GM12878 (cell line): ENCODE measurements around the gene LRRC4. TPM values are rescaled to one million over a fixed set of nuclear protein-coding genes. Genes with fewer than 3 reads are reported as not detected.

ENCODE experiments used
- ATAC-seq: fragments of 200-7000 bp; cut with Tn5 transposase; 3 replicates; pipeline ENCODE4 v1.9.1; 2020; ENCODE audit warnings: mild to moderate bottlenecking, moderate library complexity
- BruUV-seq: library from RNA; stranded (reverse); fragments of 400-500 nt; replicated peaks from 2 replicates; lab custom pipeline; 2021; lab: Mats Ljungman, UMichigan
- CTCF ChIA-PET: fragments of 300-600 bp; sonication (Branson Sonifier 250); formaldehyde crosslinking; extraction: SDS; loops from one replicate; lab custom pipeline; 2021; ENCODE audit warnings: inconsistent platforms; lab: Yijun Ruan, JAX
- POLR2A ChIA-PET: fragments of 350-600 bp; formaldehyde crosslinking; extraction: SDS; loops from one replicate; lab custom pipeline; 2021; ENCODE audit warnings: inconsistent platforms; lab: Charles Lee
- RAD21 ChIA-PET: fragments of 300-600 bp; sonication (Branson Sonifier 250); formaldehyde crosslinking; loops from one replicate; lab custom pipeline; 2023; ENCODE audit warnings: antibody characterized with exemption; ENCODE audit not compliant: unreplicated experiment; lab: Charles Lee
- SMC1A ChIA-PET: fragments of 300-600 bp; sonication (Branson Sonifier 250); formaldehyde crosslinking; loops from one replicate; lab custom pipeline; 2023; ENCODE audit not compliant: unreplicated experiment, uncharacterized antibody; lab: Charles Lee
- DNase-seq: peaks from one replicate; pipeline ENCODE4 v3.0.0-alpha.2; 2011; ENCODE audit warnings: low read depth, low spot score
- FAIRE-seq: peaks from 3 replicates; lab custom pipeline; 2011; peaks lifted over from hg19 to GRCh38; lab: Jason Lieb, UNC
- H2AFZ ChIP-seq: 2 replicates; pipeline ENCODE4 v1.6.0; 2011; ENCODE audit warnings: low read depth, low read length, control low read depth; ENCODE audit not compliant: control insufficient read depth
- H3K27ac ChIP-seq: 2 replicates; pipeline ENCODE4 v1.5.1; 2011; ENCODE audit warnings: control low read depth; ENCODE audit not compliant: control insufficient read depth, insufficient read depth
- H3K27me3 ChIP-seq, 2 experiments: replicated peaks in 1 of 2; 2 replicates each; pipeline versions ENCODE4 v1.6.0 to v1.6.1; 2011; ENCODE audit warnings: low read length in 1 of 2; ENCODE audit not compliant: control insufficient read depth in 2 of 2, insufficient read depth in 2 of 2
- H3K36me3 ChIP-seq, 2 experiments: 2 replicates each; pipeline ENCODE4 v1.5.1; 2011; ENCODE audit warnings: low read length in 1 of 2; ENCODE audit not compliant: control insufficient read depth in 2 of 2, insufficient read depth in 2 of 2
- H3K4me1 ChIP-seq: 2 replicates; pipeline ENCODE4 v1.6.1; 2011; ENCODE audit warnings: mild to moderate bottlenecking, low read length, moderate library complexity, mixed read lengths; ENCODE audit not compliant: control insufficient read depth, insufficient read depth
- H3K4me2 ChIP-seq: 2 replicates; pipeline ENCODE4 v1.6.0; 2011; ENCODE audit warnings: control low read depth; ENCODE audit not compliant: control insufficient read depth, insufficient read depth
- H3K4me3 ChIP-seq: fragments of 200-600 bp; sonication (generic); 2 replicates; pipeline ENCODE4 v1.5.1; 2016
- H3K79me2 ChIP-seq: 2 replicates; pipeline ENCODE4 v1.6.0; 2011; ENCODE audit warnings: low read length; ENCODE audit not compliant: control insufficient read depth, insufficient read depth
- H3K9ac ChIP-seq: 2 replicates; pipeline ENCODE4 v1.8.0; 2011; ENCODE audit warnings: low read length, control low read depth, mixed read lengths; ENCODE audit not compliant: control insufficient read depth, insufficient read depth
- H3K9me3 ChIP-seq: replicated peaks from 3 replicates; pipeline ENCODE4 v1.5.1; 2011; ENCODE audit warnings: mild to moderate bottlenecking, low read length; ENCODE audit not compliant: control insufficient read depth, insufficient read depth
- H4K20me1 ChIP-seq: 2 replicates; pipeline ENCODE4 v1.6.0; 2011; ENCODE audit not compliant: control insufficient read depth, insufficient read depth
- ATF7 ChIP-seq: fragments of 450-650 bp; IDR thresholded peaks from 2 replicates; pipeline ENCODE4 v1.6.1; 2016; ENCODE audit warnings: low read depth, mild to moderate bottlenecking
- CBX5 ChIP-seq: sonication (generic); IDR thresholded peaks from 2 replicates; pipeline ENCODE4 v1.6.1; 2016; ENCODE audit warnings: low read depth, moderate library complexity, mild to moderate bottlenecking, inconsistent platforms
- CHD2 ChIP-seq: IDR thresholded peaks from 2 replicates; pipeline ENCODE4 v1.6.1; 2011; ENCODE audit warnings: low read depth, low read length, improper control_type of control experiment, borderline replicate concordance
- CREB1 ChIP-seq: IDR thresholded peaks from 2 replicates; pipeline ENCODE4 v1.6.1; 2012; ENCODE audit warnings: low read depth, mild to moderate bottlenecking, inconsistent platforms
- FOS ChIP-seq: IDR thresholded peaks from 3 replicates; pipeline ENCODE4 v1.6.1; 2011; ENCODE audit warnings: borderline replicate concordance; ENCODE audit not compliant: insufficient read length; ENCODE audit errors: extremely low read depth
- GATAD2B ChIP-seq: fragments of 450-650 bp; conservative IDR thresholded peaks from 2 replicates; pipeline ENCODE4 v1.6.1; 2017; ENCODE audit warnings: low read depth, mild to moderate bottlenecking, moderate library complexity
- MYC ChIP-seq: IDR thresholded peaks from 2 replicates; pipeline ENCODE4 v1.6.1; 2011; ENCODE audit warnings: mild to moderate bottlenecking, low read length, moderate library complexity, inconsistent platforms; ENCODE audit not compliant: insufficient read depth, insufficient replicate concordance, insufficient read length, severe bottlenecking
- NFXL1 ChIP-seq: fragments of 450-650 bp; IDR thresholded peaks from 2 replicates; pipeline ENCODE4 v1.6.1; 2017; ENCODE audit warnings: antibody characterized with exemption, mild to moderate bottlenecking, borderline replicate concordance
- NR2C1 ChIP-seq: fragments of 450-650 bp; IDR thresholded peaks from 2 replicates; pipeline ENCODE4 v1.6.1; 2017; ENCODE audit warnings: antibody characterized with exemption, mild to moderate bottlenecking, moderate library complexity
- RAD21 ChIP-seq: IDR thresholded peaks from 2 replicates; pipeline ENCODE4 v1.6.1; 2011; ENCODE audit warnings: mild to moderate bottlenecking, low read depth, low read length, moderate library complexity; ENCODE audit not compliant: insufficient read depth
- SREBF2 ChIP-seq: IDR thresholded peaks from 2 replicates; pipeline ENCODE4 v1.6.1; 2012; ENCODE audit warnings: mild to moderate bottlenecking, low read length
- WGBS: methylation state at CpG from one replicate; pipeline ENCODE4 v1.1.6; 2016; ENCODE audit warnings: low lambda C conversion rate; ENCODE audit not compliant: insufficient replicate concordance, insufficient coverage; ENCODE audit errors: missing lambda C conversion rate; 5-methylcytosine and 5-hydroxymethylcytosine counted together
- in situ Hi-C: fragments of 300-500 bp; cut with MboI; formaldehyde crosslinking; loops from 9 replicates; pipeline ENCODE4 v1.14.3; 2018; ENCODE audit warnings: mixed read lengths
- intact Hi-C: fragments of 100-400 bp; cut with micrococcal nuclease; formaldehyde crosslinking; loops from one replicate; pipeline ENCODE4 v1.14.2; 2022; ENCODE audit not compliant: unreplicated experiment
- polyA plus RNA-seq, 11 experiments: library from polyadenylated mRNA; depleted of rRNA in 4 of 11; unstranded in 6 of 11; stranded (reverse) in 5 of 11; fragments of >200 nt; fragmentation: Nextera tagmentation in 4 of 11; fragmentation: Illumina TruSeq in 1 of 11; extraction: Ambion mirVana in 4 of 11; extraction: Trizol in 1 of 11; gene quantifications; 1 replicate in 1 of 11; 2 replicates in 10 of 11; pipeline versions ENCODE4 v1.2.1 to v1.2.3, GENCODE V29; 2011 to 2016; ENCODE audit warnings: inconsistent platforms in 2 of 11, missing spikeins in 2 of 11, low read depth in 1 of 11
- total RNA-seq, 4 experiments: library from RNA; depleted of rRNA in 3 of 4; stranded (reverse); fragments of >200 nt in 3 of 4; fragmentation: Illumina TruSeq in 1 of 4; extraction: Trizol in 1 of 4; gene quantifications; 2 replicates each; pipeline versions ENCODE4 v1.2.1 to v1.2.3, GENCODE V29; 2013 to 2021
- TF ChIP-seq, protein P1 (sequence below): fragments of 450-650 bp; IDR thresholded peaks from 2 replicates; pipeline ENCODE4 v1.6.1; 2016; ENCODE audit warnings: mild to moderate bottlenecking, moderate library complexity, borderline replicate concordance
- TF ChIP-seq, protein P2 (sequence below): fragments of 450-650 bp; IDR thresholded peaks from 2 replicates; pipeline ENCODE4 v1.6.1; 2014; ENCODE audit warnings: mild to moderate bottlenecking
- TF ChIP-seq, protein P3 (sequence below): fragments of 450-650 bp; formaldehyde crosslinking; IDR thresholded peaks from 2 replicates; pipeline ENCODE4 v1.4.0; 2020; ENCODE audit warnings: mild to moderate bottlenecking, moderate library complexity

The LRRC4 gene
- total and polyA plus RNA-seq, 10 of the 15 experiments (the other 5 are each of a cell fraction or from before 2014, with no cell fraction given), result 0.06 to 0.85 (median 0.12) TPM; not detected in 4

DNA sequence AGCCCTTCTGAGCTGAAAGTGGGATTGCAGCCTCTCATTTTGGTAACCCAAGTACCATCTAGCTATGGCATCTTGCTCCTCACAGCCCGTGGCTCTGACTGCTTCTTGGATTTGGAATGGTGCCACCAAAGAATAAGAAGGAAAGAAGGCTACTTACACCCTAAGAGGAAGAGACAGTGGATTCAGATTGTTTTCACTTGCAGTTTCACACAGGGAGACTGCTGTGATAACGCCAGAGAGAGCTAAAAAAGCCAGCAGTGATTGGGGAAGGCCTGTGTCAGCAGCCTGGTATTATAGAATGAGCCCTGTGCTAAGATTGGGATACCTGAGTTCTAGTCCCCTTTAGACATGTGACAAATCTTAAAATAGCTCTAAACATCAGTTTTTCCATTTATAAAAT, 3.6 kb upstream of the LRRC4 start:
- ChIA-PET RAD21 (interaction anchor here (1.1 to 1.7 kb wide), 3 partner anchors 100 to 326 kb away, joined by 3 to 6 read pairs (median 5); no protein-coding TSS in a partner anchor), POLR2A (interaction anchor here (0.5 kb wide), 1 partner anchor 180 kb away, joined by 3 read pairs; no protein-coding TSS in a partner anchor), CTCF (interaction anchor here (0.8 to 1.5 kb wide), 4 partner anchors 11 to 242 kb away, joined by 3 to 4 read pairs (median 4); no protein-coding TSS in a partner anchor), SMC1A (interaction anchor here (1.0 to 1.8 kb wide), 5 partner anchors 34 to 279 kb away, joined by 3 to 6 read pairs (median 3); no protein-coding TSS in a partner anchor)
- no peak overlapping the region for H3K27ac ChIP-seq
- WGBS, result 88% methylated on average over 2 of the region's 2 CpGs
- no peaks in the 10 kb centered on the region for H3K27me3 ChIP-seq
- DNase-seq (no peak), ATAC-seq (no peak), FAIRE-seq (no peak)
- H3K9me3 ChIP-seq, result no peaks in the 10 kb centered on the region; the same call in 2 of the 3 replicates
- peaks cover 49% of the 10 kb centered on the region for H3K4me1 ChIP-seq
- peaks cover 2% of the 10 kb centered on the region in 2 experiments; a peak in 3 of 4 replicates for H3K36me3 ChIP-seq
- H3K4me2 ChIP-seq, result no peak overlapping the region
- intact Hi-C loops, result loop anchor here (5.0 kb wide), 2 partner anchors 172 to 328 kb away; no protein-coding TSS in a partner anchor
- peaks cover 30% of the 10 kb centered on the region for H4K20me1 ChIP-seq
- no peak overlapping the region for H2AFZ ChIP-seq
- H3K9ac ChIP-seq, result no peak overlapping the region
- no peak overlapping the region for H3K4me3 ChIP-seq
- no TSS peak for BruUV-seq
- peaks cover 1% of the 10 kb centered on the region; the same call in 1 of the 2 replicates for H3K79me2 ChIP-seq
- in situ Hi-C loops, result no loop called here
- TF ChIP-seq, protein P1, sequence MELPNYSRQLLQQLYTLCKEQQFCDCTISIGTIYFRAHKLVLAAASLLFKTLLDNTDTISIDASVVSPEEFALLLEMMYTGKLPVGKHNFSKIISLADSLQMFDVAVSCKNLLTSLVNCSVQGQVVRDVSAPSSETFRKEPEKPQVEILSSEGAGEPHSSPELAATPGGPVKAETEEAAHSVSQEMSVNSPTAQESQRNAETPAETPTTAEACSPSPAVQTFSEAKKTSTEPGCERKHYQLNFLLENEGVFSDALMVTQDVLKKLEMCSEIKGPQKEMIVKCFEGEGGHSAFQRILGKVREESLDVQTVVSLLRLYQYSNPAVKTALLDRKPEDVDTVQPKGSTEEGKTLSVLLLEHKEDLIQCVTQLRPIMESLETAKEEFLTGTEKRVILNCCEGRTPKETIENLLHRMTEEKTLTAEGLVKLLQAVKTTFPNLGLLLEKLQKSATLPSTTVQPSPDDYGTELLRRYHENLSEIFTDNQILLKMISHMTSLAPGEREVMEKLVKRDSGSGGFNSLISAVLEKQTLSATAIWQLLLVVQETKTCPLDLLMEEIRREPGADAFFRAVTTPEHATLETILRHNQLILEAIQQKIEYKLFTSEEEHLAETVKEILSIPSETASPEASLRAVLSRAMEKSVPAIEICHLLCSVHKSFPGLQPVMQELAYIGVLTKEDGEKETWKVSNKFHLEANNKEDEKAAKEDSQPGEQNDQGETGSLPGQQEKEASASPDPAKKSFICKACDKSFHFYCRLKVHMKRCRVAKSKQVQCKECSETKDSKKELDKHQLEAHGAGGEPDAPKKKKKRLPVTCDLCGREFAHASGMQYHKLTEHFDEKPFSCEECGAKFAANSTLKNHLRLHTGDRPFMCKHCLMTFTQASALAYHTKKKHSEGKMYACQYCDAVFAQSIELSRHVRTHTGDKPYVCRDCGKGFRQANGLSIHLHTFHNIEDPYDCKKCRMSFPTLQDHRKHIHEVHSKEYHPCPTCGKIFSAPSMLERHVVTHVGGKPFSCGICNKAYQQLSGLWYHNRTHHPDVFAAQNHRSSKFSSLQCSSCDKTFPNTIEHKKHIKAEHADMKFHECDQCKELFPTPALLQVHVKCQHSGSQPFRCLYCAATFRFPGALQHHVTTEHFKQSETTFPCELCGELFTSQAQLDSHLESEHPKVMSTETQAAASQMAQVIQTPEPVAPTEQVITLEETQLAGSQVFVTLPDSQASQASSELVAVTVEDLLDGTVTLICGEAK, result no peak
- TF ChIP-seq SREBF2, result no peak
- TF ChIP-seq NFXL1, result no peak
- TF ChIP-seq MYC, result no peak
- TF ChIP-seq CREB1, result no peak
- TF ChIP-seq RAD21, result no peak
- TF ChIP-seq, protein P2, sequence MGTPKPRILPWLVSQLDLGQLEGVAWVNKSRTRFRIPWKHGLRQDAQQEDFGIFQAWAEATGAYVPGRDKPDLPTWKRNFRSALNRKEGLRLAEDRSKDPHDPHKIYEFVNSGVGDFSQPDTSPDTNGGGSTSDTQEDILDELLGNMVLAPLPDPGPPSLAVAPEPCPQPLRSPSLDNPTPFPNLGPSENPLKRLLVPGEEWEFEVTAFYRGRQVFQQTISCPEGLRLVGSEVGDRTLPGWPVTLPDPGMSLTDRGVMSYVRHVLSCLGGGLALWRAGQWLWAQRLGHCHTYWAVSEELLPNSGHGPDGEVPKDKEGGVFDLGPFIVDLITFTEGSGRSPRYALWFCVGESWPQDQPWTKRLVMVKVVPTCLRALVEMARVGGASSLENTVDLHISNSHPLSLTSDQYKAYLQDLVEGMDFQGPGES, result no peak
- no peak for TF ChIP-seq CBX5
- TF ChIP-seq FOS, result no peak
- TF ChIP-seq NR2C1, result no peak
- TF ChIP-seq ATF7, result no peak
- no peak for TF ChIP-seq CHD2
- no peak for TF ChIP-seq GATAD2B
- TF ChIP-seq, protein P3, sequence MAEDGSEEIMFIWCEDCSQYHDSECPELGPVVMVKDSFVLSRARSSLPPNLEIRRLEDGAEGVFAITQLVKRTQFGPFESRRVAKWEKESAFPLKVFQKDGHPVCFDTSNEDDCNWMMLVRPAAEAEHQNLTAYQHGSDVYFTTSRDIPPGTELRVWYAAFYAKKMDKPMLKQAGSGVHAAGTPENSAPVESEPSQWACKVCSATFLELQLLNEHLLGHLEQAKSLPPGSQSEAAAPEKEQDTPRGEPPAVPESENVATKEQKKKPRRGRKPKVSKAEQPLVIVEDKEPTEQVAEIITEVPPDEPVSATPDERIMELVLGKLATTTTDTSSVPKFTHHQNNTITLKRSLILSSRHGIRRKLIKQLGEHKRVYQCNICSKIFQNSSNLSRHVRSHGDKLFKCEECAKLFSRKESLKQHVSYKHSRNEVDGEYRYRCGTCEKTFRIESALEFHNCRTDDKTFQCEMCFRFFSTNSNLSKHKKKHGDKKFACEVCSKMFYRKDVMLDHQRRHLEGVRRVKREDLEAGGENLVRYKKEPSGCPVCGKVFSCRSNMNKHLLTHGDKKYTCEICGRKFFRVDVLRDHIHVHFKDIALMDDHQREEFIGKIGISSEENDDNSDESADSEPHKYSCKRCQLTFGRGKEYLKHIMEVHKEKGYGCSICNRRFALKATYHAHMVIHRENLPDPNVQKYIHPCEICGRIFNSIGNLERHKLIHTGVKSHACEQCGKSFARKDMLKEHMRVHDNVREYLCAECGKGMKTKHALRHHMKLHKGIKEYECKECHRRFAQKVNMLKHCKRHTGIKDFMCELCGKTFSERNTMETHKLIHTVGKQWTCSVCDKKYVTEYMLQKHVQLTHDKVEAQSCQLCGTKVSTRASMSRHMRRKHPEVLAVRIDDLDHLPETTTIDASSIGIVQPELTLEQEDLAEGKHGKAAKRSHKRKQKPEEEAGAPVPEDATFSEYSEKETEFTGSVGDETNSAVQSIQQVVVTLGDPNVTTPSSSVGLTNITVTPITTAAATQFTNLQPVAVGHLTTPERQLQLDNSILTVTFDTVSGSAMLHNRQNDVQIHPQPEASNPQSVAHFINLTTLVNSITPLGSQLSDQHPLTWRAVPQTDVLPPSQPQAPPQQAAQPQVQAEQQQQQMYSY (CRISPR knock-in tag), result no peak
